Measurements from ENCODE around the gene ICAM3.

Gene ICAM3

GRCh38 chr19:10332965-10333757 is 6.3 kb downstream of the ICAM3 start, which contains the start of gene RAVER1:
TSS of gene RAVER1 (minus strand) at chr19:10333529. CDS start at chr19:10333507, 22 bp downstream.
- TF ChIP-seq CTCF (conservative IDR thresholded peaks at IDR 0.05; ENCODE audit: low read length) (no peak), EZH2phosphoT487 (IDR thresholded peaks at IDR 0.05; ENCODE audit: borderline replicate concordance) (no peak)
- Histone ChIP-seq H3K79me2 (ENCODE audit: insufficient read depth, low read length) (peaks cover 74% of the 10 kb centered on the region), H3K4me1 (ENCODE audit: insufficient read depth, low read length, poor library complexity, severe bottlenecking) (peaks cover 22% of the 10 kb centered on the region), H3K9ac (ENCODE audit: low read depth, low read length, poor library complexity, severe bottlenecking) (peak within 1 kb of the TSS; percentile 81), H3F3A (ENCODE audit: low read depth) (0 out of 2 replicates have a peak, but pooled peaks cover 7% of the 10 kb centered on the region), H3K27me3 (ENCODE audit: insufficient read depth, low read length, poor library complexity, severe bottlenecking) (no peaks in the 10 kb centered on the region), H3K9me3 (ENCODE audit: insufficient read depth, low read depth, low read length) (no peaks in the 10 kb centered on the region), H3K4me3 (ENCODE audit: low read length, poor library complexity, severe bottlenecking) (peak within 1 kb of the TSS; percentile 87), H3K4me2 (ENCODE audit: low read depth, low read length, poor library complexity, severe bottlenecking) (peak within 1 kb of the TSS; percentile 95), H3K36me3 (ENCODE audit: insufficient read depth, low read length) (peaks cover 26% of the 10 kb centered on the region), H3K9me2 (replicated peaks; ENCODE audit: low read depth, low read length) (no peaks in the 10 kb centered on the region), H2AFZ (ENCODE audit: low read length) (peak within 1 kb of the TSS; percentile 49; the same call in 1 of the 2 replicates), H4K20me1 (ENCODE audit: insufficient read depth, low read length, poor library complexity, severe bottlenecking) (peaks cover 48% of the 10 kb centered on the region)

DNA sequence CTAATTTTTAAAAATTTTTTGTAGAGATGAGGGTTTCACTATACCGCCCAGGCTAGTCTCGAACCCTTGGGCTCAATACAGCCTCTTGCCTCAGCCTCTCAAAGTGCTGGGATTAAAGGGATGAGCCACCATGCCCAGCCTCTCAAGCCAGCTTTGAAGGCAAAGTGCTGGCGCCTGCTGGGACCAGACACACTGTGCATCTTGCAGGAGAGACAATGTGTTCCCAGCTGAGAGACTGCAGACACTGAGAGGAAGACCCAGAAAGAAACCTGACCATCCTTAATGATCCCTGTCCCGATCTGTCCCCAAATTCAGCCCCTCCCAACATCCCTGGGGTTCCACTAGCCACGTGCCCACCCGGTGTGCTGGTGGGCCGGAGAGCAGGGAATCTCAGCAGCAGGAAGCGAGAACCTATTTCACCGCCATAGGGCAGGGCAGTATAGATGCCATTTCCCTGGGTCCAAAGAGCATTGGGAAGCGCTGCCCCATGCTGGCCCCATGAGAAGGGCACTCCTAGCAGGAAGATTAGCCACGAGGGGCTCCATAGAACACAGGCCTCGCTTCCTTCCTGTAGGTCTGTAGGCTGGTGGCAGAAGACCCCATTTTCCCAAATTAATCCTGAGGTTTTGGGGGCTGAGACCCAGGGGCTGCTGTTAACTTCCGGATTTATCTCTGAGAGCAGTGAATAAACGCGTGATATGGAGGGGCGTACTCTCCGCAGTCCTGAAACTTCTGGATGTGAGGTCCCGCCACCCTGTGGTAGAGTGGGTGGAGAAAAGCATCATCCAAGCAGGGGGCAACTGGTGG is 7.1 kb downstream of the ICAM3 start:
- peak overlapping the region; percentile 87 for H3K4me3 ChIP-seq (ENCODE audit: low read length, poor library complexity, severe bottlenecking)
- H3K9me3 ChIP-seq (ENCODE audit: insufficient read depth, low read depth, low read length), result no peaks in the 10 kb centered on the region
- no peaks in the 10 kb centered on the region for H3K27me3 ChIP-seq (ENCODE audit: insufficient read depth, low read length, poor library complexity, severe bottlenecking)
- H3K9ac ChIP-seq (ENCODE audit: low read depth, low read length, poor library complexity, severe bottlenecking), result peak overlapping the region; percentile 81
- H3K9me2 ChIP-seq (replicated peaks; ENCODE audit: low read depth, low read length), result no peaks in the 10 kb centered on the region
- H3K4me2 ChIP-seq (ENCODE audit: low read depth, low read length, poor library complexity, severe bottlenecking), result peak overlapping the region; percentile 95
- H2AFZ ChIP-seq (ENCODE audit: low read length), result no peak overlapping the region
- H4K20me1 ChIP-seq (ENCODE audit: insufficient read depth, low read length, poor library complexity, severe bottlenecking), result peaks cover 53% of the 10 kb centered on the region
- peaks cover 21% of the 10 kb centered on the region for H3K4me1 ChIP-seq (ENCODE audit: insufficient read depth, low read length, poor library complexity, severe bottlenecking)
- H3K79me2 ChIP-seq (ENCODE audit: insufficient read depth, low read length), result peaks cover 82% of the 10 kb centered on the region
- H3K36me3 ChIP-seq (ENCODE audit: insufficient read depth, low read length), result peaks cover 34% of the 10 kb centered on the region
- 0 out of 2 replicates have a peak, but pooled peaks cover 7% of the 10 kb centered on the region for H3F3A ChIP-seq (ENCODE audit: low read depth)
- TF ChIP-seq CTCF (conservative IDR thresholded peaks at IDR 0.05; ENCODE audit: low read length), result peak; percentile 20; the same call in 1 of the 2 replicates
- no peak for TF ChIP-seq EZH2phosphoT487 (IDR thresholded peaks at IDR 0.05; ENCODE audit: borderline replicate concordance)

DNA sequence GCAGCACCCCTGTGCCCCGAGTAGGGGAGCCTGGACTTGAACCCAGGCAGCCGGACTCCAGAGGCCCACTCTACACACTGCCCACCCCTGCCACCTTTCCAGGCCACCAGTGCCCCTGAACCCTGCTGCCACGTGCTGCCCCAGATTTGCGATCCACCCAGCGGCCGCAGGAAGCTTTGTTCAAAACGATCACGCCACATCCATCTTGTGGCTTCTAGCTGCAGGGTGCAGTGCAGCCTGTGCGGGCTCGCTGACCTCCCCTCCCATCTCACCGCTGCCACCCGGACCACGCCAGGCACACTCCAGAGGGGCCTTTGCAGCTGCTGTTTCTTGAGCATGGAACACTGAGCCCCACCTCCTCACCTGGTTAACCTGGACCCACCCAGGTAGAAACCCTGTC is 9.9 kb downstream of the ICAM3 start:
- H3K36me3 ChIP-seq (ENCODE audit: insufficient read depth, low read length), result peaks cover 59% of the 10 kb centered on the region
- 0 out of 2 replicates have a peak, but pooled peaks cover 7% of the 10 kb centered on the region for H3F3A ChIP-seq (ENCODE audit: low read depth)
- no peaks in the 10 kb centered on the region for H3K9me3 ChIP-seq (ENCODE audit: insufficient read depth, low read depth, low read length)

More for the DNA sequence above, 9.9 kb downstream of the ICAM3 start:
- peaks cover 21% of the 10 kb centered on the region for H3K4me1 ChIP-seq (ENCODE audit: insufficient read depth, low read length, poor library complexity, severe bottlenecking)
- H3K4me2 ChIP-seq (ENCODE audit: low read depth, low read length, poor library complexity, severe bottlenecking), result no peak overlapping the region
- no peak overlapping the region for H3K9ac ChIP-seq (ENCODE audit: low read depth, low read length, poor library complexity, severe bottlenecking)
- H3K27me3 ChIP-seq (ENCODE audit: insufficient read depth, low read length, poor library complexity, severe bottlenecking), result no peaks in the 10 kb centered on the region
- no peak overlapping the region for H2AFZ ChIP-seq (ENCODE audit: low read length)
- peaks cover 53% of the 10 kb centered on the region for H4K20me1 ChIP-seq (ENCODE audit: insufficient read depth, low read length, poor library complexity, severe bottlenecking)
- H3K79me2 ChIP-seq (ENCODE audit: insufficient read depth, low read length), result peaks cover 67% of the 10 kb centered on the region
- TF ChIP-seq CTCF (conservative IDR thresholded peaks at IDR 0.05; ENCODE audit: low read length) (no peak), EZH2phosphoT487 (IDR thresholded peaks at IDR 0.05; ENCODE audit: borderline replicate concordance) (no peak)
- H3K4me3 ChIP-seq (ENCODE audit: low read length, poor library complexity, severe bottlenecking), result no peak overlapping the region
- H3K9me2 ChIP-seq (replicated peaks; ENCODE audit: low read depth, low read length), result no peaks in the 10 kb centered on the region

All from Loucy (cell line).